SK-N-SH treated with all-trans-retinoic acid at 6 μM for 48 hours (cell line): ENCODE data around the gene KLHDC4.

Experiments
- ATAC-seq: fragments of 200-7000 bp; cut with Tn5 transposase; 3 replicates; pipeline ENCODE4 v1.9.1; 2020; ENCODE audit warnings: mild to moderate bottlenecking, moderate library complexity
- ARNTL ChIP-seq: fragments of 450-650 bp; formaldehyde crosslinking; IDR thresholded peaks from 2 replicates; pipeline ENCODE4 v1.5.0; 2020; ENCODE audit warnings: low read depth, mild to moderate bottlenecking, moderate library complexity, borderline replicate concordance
- CREB5 ChIP-seq: fragments of 250-450 bp; sonication (Bioruptor Pico); IDR thresholded peaks from 2 replicates; pipeline ENCODE4 v1.5.1; 2020; ENCODE audit warnings: low read depth, mild to moderate bottlenecking, moderate library complexity
- CSDC2 ChIP-seq: fragments of 250-450 bp; sonication (Bioruptor Pico); IDR thresholded peaks from 2 replicates; pipeline ENCODE4 v1.5.0; 2020; ENCODE audit warnings: mild to moderate bottlenecking, moderate library complexity
- CSRNP3 ChIP-seq: fragments of 250-450 bp; sonication (Bioruptor Pico); IDR thresholded peaks from 2 replicates; pipeline ENCODE4 v1.5.1; 2021; ENCODE audit warnings: mild to moderate bottlenecking, moderate library complexity
- ESRRG ChIP-seq: fragments of 250-450 bp; sonication (Bioruptor Pico); IDR thresholded peaks from 2 replicates; pipeline ENCODE4 v1.6.1; 2021; ENCODE audit warnings: mild to moderate bottlenecking
- ISL1 ChIP-seq: fragments of 250-450 bp; sonication (Bioruptor Pico); IDR thresholded peaks from 2 replicates; pipeline ENCODE4 v2.1.2; 2022; ENCODE audit warnings: mild to moderate bottlenecking, moderate library complexity
- OSR1 ChIP-seq: fragments of 250-450 bp; sonication (Bioruptor Pico); IDR thresholded peaks from 2 replicates; pipeline ENCODE4 v1.8.0; 2022; ENCODE audit warnings: moderate library complexity, mild to moderate bottlenecking, inconsistent platforms
- PATZ1 ChIP-seq: fragments of 250-450 bp; sonication (Bioruptor Pico); IDR thresholded peaks from 2 replicates; pipeline ENCODE4 v1.8.0; 2020; ENCODE audit warnings: mild to moderate bottlenecking, moderate library complexity, borderline replicate concordance
- POU6F1 ChIP-seq: fragments of 250-450 bp; sonication (Bioruptor Pico); IDR thresholded peaks from 2 replicates; pipeline ENCODE4 v1.8.0; 2021; ENCODE audit warnings: low read depth, mild to moderate bottlenecking, moderate library complexity, borderline replicate concordance
- PPARA ChIP-seq: fragments of 250-450 bp; sonication (Bioruptor Pico); IDR thresholded peaks from 2 replicates; pipeline ENCODE4 v1.5.0; 2020; ENCODE audit warnings: mild to moderate bottlenecking, borderline replicate concordance
- SNAI2 ChIP-seq: fragments of 250-450 bp; sonication (Bioruptor Pico); IDR thresholded peaks from 2 replicates; pipeline ENCODE4 v1.5.0; 2020; ENCODE audit warnings: mild to moderate bottlenecking, moderate library complexity
- TCF4 ChIP-seq: fragments of 250-450 bp; sonication (Bioruptor Pico); IDR thresholded peaks from 2 replicates; pipeline ENCODE4 v1.8.0; 2021; ENCODE audit warnings: mild to moderate bottlenecking, moderate library complexity, borderline replicate concordance
- TOX ChIP-seq: fragments of 250-450 bp; sonication (Bioruptor Pico); IDR thresholded peaks from 2 replicates; pipeline ENCODE4 v1.8.0; 2021; ENCODE audit warnings: mild to moderate bottlenecking, moderate library complexity, borderline replicate concordance
- TSHZ2 ChIP-seq: fragments of 250-450 bp; sonication (Bioruptor Pico); IDR thresholded peaks from 2 replicates; pipeline ENCODE4 v1.5.0; 2020; ENCODE audit warnings: mild to moderate bottlenecking, moderate library complexity
- ZC3H10 ChIP-seq: fragments of 250-450 bp; sonication (Bioruptor Pico); IDR thresholded peaks from 2 replicates; pipeline ENCODE4 v1.5.1; 2021; ENCODE audit warnings: mild to moderate bottlenecking, moderate library complexity
- ZFP3 ChIP-seq: fragments of 250-450 bp; sonication (Bioruptor Pico); IDR thresholded peaks from 2 replicates; pipeline ENCODE4 v1.5.0; 2020; ENCODE audit warnings: mild to moderate bottlenecking, moderate library complexity
- ZFP30 ChIP-seq: fragments of 450-650 bp; formaldehyde crosslinking; IDR thresholded peaks from 2 replicates; pipeline ENCODE4 v1.5.0; 2022; ENCODE audit warnings: mild to moderate bottlenecking, moderate library complexity
- ZNF565 ChIP-seq: fragments of 450-650 bp; formaldehyde crosslinking; conservative IDR thresholded peaks from 2 replicates; pipeline ENCODE4 v1.5.0; 2020; ENCODE audit warnings: low read depth, mild to moderate bottlenecking, moderate library complexity
- ZNF8 ChIP-seq: fragments of 450-650 bp; formaldehyde crosslinking; IDR thresholded peaks from 2 replicates; pipeline ENCODE4 v1.5.0; 2020; ENCODE audit warnings: mild to moderate bottlenecking, moderate library complexity

Gene KLHDC4

GRCh38 chr16:87762620-87763019 is 3.2 kb downstream of the KLHDC4 start (continued):
- TF ChIP-seq TSHZ2 = no peak
- no peak for TF ChIP-seq TCF4 (CRISPR knock-in tag)
- TF ChIP-seq PPARA (CRISPR knock-in tag) = no peak
- TF ChIP-seq ZFP30 (CRISPR knock-in tag) = no peak
- TF ChIP-seq ZFP3 (CRISPR knock-in tag) = no peak
- no peak for TF ChIP-seq TOX
- no peak for TF ChIP-seq ZC3H10
- no peak for TF ChIP-seq SNAI2 (CRISPR knock-in tag)

- TF ChIP-seq OSR1 (CRISPR knock-in tag) (no peak), ESRRG (CRISPR knock-in tag) (no peak), TOX (no peak), PPARA (CRISPR knock-in tag) (no peak), POU6F1 (no peak), ZNF8 (CRISPR knock-in tag) (no peak), CSRNP3 (CRISPR knock-in tag) (no peak), TSHZ2 (no peak), ZC3H10 (no peak), ZNF565 (no peak), ISL1 (no peak), TCF4 (CRISPR knock-in tag) (no peak), CREB5 (no peak), PATZ1 (CRISPR knock-in tag) (no peak), ZFP3 (CRISPR knock-in tag) (no peak), CSDC2 (no peak), ARNTL (CRISPR knock-in tag) (no peak)
- ATAC-seq = no peak
Measured at GRCh38 chr16:87762071-87762571, 3.7 kb downstream of the KLHDC4 start.

GRCh38 chr16:87761060-87761459 is 4.7 kb downstream of the KLHDC4 start:
- ATAC-seq = no peak
- TF ChIP-seq POU6F1 = no peak
- TF ChIP-seq ARNTL (CRISPR knock-in tag) = no peak
- no peak for TF ChIP-seq OSR1 (CRISPR knock-in tag)
